HepG2 (cell line): ENCODE results near the gene NFATC3. TPM values are rescaled to one million over a fixed set of nuclear protein-coding genes. Genes with fewer than 3 reads are reported as not detected.
A peak's percentile ranks its signal among the peaks of the same experiment; 100 is the strongest.

Experiments used
- BORCS8-MEF2B ChIP-seq: sonication (generic); formaldehyde crosslinking; IDR thresholded peaks from 2 replicates; pipeline ENCODE4 v1.8.0; 2022; ENCODE audit warnings: mild to moderate bottlenecking, missing genetic modification reagents
- FOXP4 ChIP-seq: sonication (generic); formaldehyde crosslinking; IDR thresholded peaks from 2 replicates; pipeline ENCODE4 v1.4.0; 2020; ENCODE audit warnings: missing genetic modification reagents
- GMEB2 ChIP-seq: IDR thresholded peaks from 2 replicates; pipeline ENCODE4 v1.6.1; 2016; ENCODE audit warnings: missing biosample characterization, missing genetic modification reagents, low read depth
- KLF16 ChIP-seq, 2 experiments: sonication (generic) in 1 of 2; formaldehyde crosslinking in 1 of 2; IDR thresholded peaks; 2 replicates each; pipeline versions ENCODE4 v1.6.1 to v1.8.0; 2016 to 2023; ENCODE audit warnings: missing genetic modification reagents in 2 of 2, missing compliant biosample characterization in 1 of 2
- MXD3 ChIP-seq: IDR thresholded peaks from 2 replicates; pipeline ENCODE4 v1.6.1; 2016; ENCODE audit warnings: mild to moderate bottlenecking, missing biosample characterization, missing genetic modification reagents
- PPARG ChIP-seq: conservative IDR thresholded peaks from 2 replicates; pipeline ENCODE4 v1.6.1; 2016; ENCODE audit warnings: missing biosample characterization, missing genetic modification reagents
- TAF15 ChIP-seq: fragments of 200-400 bp; formaldehyde crosslinking; IDR thresholded peaks from one replicate; pipeline ENCODE4 v1.6.1; 2018; ENCODE audit warnings: mild to moderate bottlenecking, low read depth, low read length; ENCODE audit not compliant: poor library complexity, severe bottlenecking
- TEAD2 ChIP-seq: sonication (generic); formaldehyde crosslinking; IDR thresholded peaks from 2 replicates; pipeline ENCODE4 v1.9.0; 2021; ENCODE audit warnings: missing genetic modification reagents
- TRIM22 ChIP-seq: fragments of 450-650 bp; IDR thresholded peaks from 2 replicates; pipeline ENCODE4 v1.6.1; 2017
- ZBTB43 ChIP-seq: sonication (generic); formaldehyde crosslinking; conservative IDR thresholded peaks from 2 replicates; pipeline ENCODE4 v1.4.0; 2020; ENCODE audit warnings: missing genetic modification reagents
- ZNF101 ChIP-seq: sonication (generic); formaldehyde crosslinking; IDR thresholded peaks from 2 replicates; pipeline ENCODE4 v1.4.0; 2020; ENCODE audit warnings: mild to moderate bottlenecking, low read depth, missing genetic modification reagents, borderline replicate concordance
- ZNF18 ChIP-seq: sonication (generic); formaldehyde crosslinking; IDR thresholded peaks from 2 replicates; pipeline ENCODE4 v1.8.0; 2022; ENCODE audit warnings: mild to moderate bottlenecking, missing genetic modification reagents; ENCODE audit not compliant: insufficient replicate concordance
- ZNF280B ChIP-seq: sonication (generic); formaldehyde crosslinking; IDR thresholded peaks from 2 replicates; pipeline ENCODE4 v1.5.0; 2020; ENCODE audit warnings: missing genetic modification reagents, mild to moderate bottlenecking, borderline replicate concordance
- ZNF343 ChIP-seq: sonication (generic); formaldehyde crosslinking; IDR thresholded peaks from 2 replicates; pipeline ENCODE4 v1.4.0; 2020; ENCODE audit warnings: mild to moderate bottlenecking, missing genetic modification reagents
- ZNF350 ChIP-seq: sonication (generic); formaldehyde crosslinking; IDR thresholded peaks from 2 replicates; pipeline ENCODE4 v1.4.0; 2020; ENCODE audit warnings: mild to moderate bottlenecking, low read depth, missing genetic modification reagents, borderline replicate concordance
- ZNF672 ChIP-seq: sonication (generic); formaldehyde crosslinking; IDR thresholded peaks from 2 replicates; pipeline ENCODE4 v1.8.1; 2022; ENCODE audit warnings: missing genetic modification reagents
- ZNF737 ChIP-seq: sonication (generic); formaldehyde crosslinking; IDR thresholded peaks from 2 replicates; pipeline ENCODE4 v1.5.0; 2020; ENCODE audit warnings: missing genetic modification reagents, mild to moderate bottlenecking, borderline replicate concordance
- ZNF792 ChIP-seq: IDR thresholded peaks from 2 replicates; pipeline ENCODE4 v1.6.1; 2016
- polyA plus RNA-seq, 8 experiments: library from polyadenylated mRNA; depleted of rRNA in 3 of 8; stranded (reverse) in 7 of 8; unstranded in 1 of 8; fragments of >200 nt; fragmentation: Illumina TruSeq in 4 of 8; extraction: Trizol in 4 of 8; gene quantifications; 2 replicates each; pipeline versions ENCODE4 v1.2.1 to v1.2.3, GENCODE V29; 2011 to 2016; ENCODE audit warnings: low read depth in 4 of 8, missing spikeins in 1 of 8, mixed read lengths in 1 of 8; ENCODE audit not compliant: insufficient read depth in 1 of 8
- total RNA-seq, 5 experiments: library from RNA; depleted of rRNA; stranded (reverse); fragments of >200 nt; fragmentation: Illumina TruSeq; extraction: Trizol; gene quantifications; 2 replicates each; pipeline ENCODE4 v1.2.3, GENCODE V29; 2016; ENCODE audit warnings: low read depth in 1 of 5

The NFATC3 gene
- total and polyA plus RNA-seq, 2 of the 13 experiments (the other 11 are each of a cell fraction or from before 2014, with no cell fraction given), result 52.6 to 62.7 TPM

- TF ChIP-seq ZNF280B (CRISPR knock-in tag) (no peak; the same call in 1 of the 2 replicates), TRIM22 (no peak), TAF15 (no peak), FOXP4 (CRISPR knock-in tag) (peak; percentile 53; the same call in 1 of the 2 replicates), KLF16 (CRISPR knock-in tag; IDR thresholded peaks at IDR 0.05) (peak in 1 of 2 experiments; percentile 26; a peak in 2 of 4 replicates), PPARG (CRISPR knock-in tag) (peak; percentile 54; the same call in 1 of the 2 replicates), TEAD2 (CRISPR knock-in tag) (0 out of 2 replicates have a peak, but pooled peaks have one; percentile 59), ZNF101 (CRISPR knock-in tag) (0 out of 2 replicates have a peak, but pooled peaks have one; percentile 53), MXD3 (peak; percentile 27; the same call in 1 of the 2 replicates), ZNF737 (CRISPR knock-in tag) (no peak), BORCS8-MEF2B (no peak; the same call in 1 of the 2 replicates), GMEB2 (CRISPR knock-in tag) (0 out of 2 replicates have a peak, but pooled peaks have one; percentile 39), ZNF18 (peak; percentile 69), ZBTB43 (CRISPR knock-in tag) (peak; percentile 57; the same call in 1 of the 2 replicates), ZNF672 (no peak), ZNF343 (CRISPR knock-in tag) (peak; percentile 86), ZNF350 (CRISPR knock-in tag) (no peak), ZNF792 (CRISPR knock-in tag) (peak; percentile 36)
These were observed 151.1 kb downstream of the NFATC3 start (continued) for GRCh38 chr16:68236137-68236825.
